DMS53 (cell line): ENCODE results near the gene PLEKHM3.
A peak's percentile ranks its signal among the peaks of the same experiment; 100 is the strongest.

Experiments used
- DNase-seq: peaks from one replicate; lab custom pipeline; 2025; lab: John Stamatoyannopoulos, UW

Gene PLEKHM3

GRCh38 chr2:207993151-207993763, 32.1 kb downstream of the PLEKHM3 start:
- no peak for DNase-seq

GRCh38 chr2:207991944-207992343, 33.4 kb downstream of the PLEKHM3 start:
- DNase-seq: no peak

- no peak for DNase-seq
Observed at GRCh38 chr2:207990784-207991183, 34.5 kb downstream of the PLEKHM3 start.

GRCh38 chr2:207988975-207989374, 36.4 kb downstream of the PLEKHM3 start:
- DNase-seq: no peak

- DNase-seq: no peak
Observed at GRCh38 chr2:207987025-207987716, 38.2 kb downstream of the PLEKHM3 start.

- no peak for DNase-seq
Observed at GRCh38 chr2:207984765-207985480, 40.4 kb downstream of the PLEKHM3 start.

GRCh38 chr2:207983641-207984042, 41.7 kb downstream of the PLEKHM3 start:
- no peak for DNase-seq

GRCh38 chr2:207978177-207978948, 47.0 kb downstream of the PLEKHM3 start:
- no peak for DNase-seq

GRCh38 chr2:207975921-207976320, 49.4 kb downstream of the PLEKHM3 start:
- DNase-seq: no peak

GRCh38 chr2:207974216-207974605, 51.1 kb downstream of the PLEKHM3 start:
- no peak for DNase-seq

- DNase-seq: no peak
Observed at GRCh38 chr2:207970826-207971180, 54.5 kb downstream of the PLEKHM3 start.

- no peak for DNase-seq
Observed at GRCh38 chr2:207970147-207970825, 55.0 kb downstream of the PLEKHM3 start.

GRCh38 chr2:207969249-207969648, 56.1 kb downstream of the PLEKHM3 start:
- DNase-seq: no peak

- peak; percentile 15 for DNase-seq
Observed at GRCh38 chr2:207967121-207967520, 58.2 kb downstream of the PLEKHM3 start.

GRCh38 chr2:207960911-207961310, 64.4 kb downstream of the PLEKHM3 start:
- no peak for DNase-seq

GRCh38 chr2:207960090-207960489, 65.2 kb downstream of the PLEKHM3 start:
- peak; percentile 26 for DNase-seq

- DNase-seq: no peak
Observed at GRCh38 chr2:207956771-207957170, 68.6 kb downstream of the PLEKHM3 start.

- DNase-seq: no peak
Observed at GRCh38 chr2:207955456-207955855, 69.9 kb downstream of the PLEKHM3 start.

GRCh38 chr2:207953354-207953753, 72.0 kb downstream of the PLEKHM3 start:
- no peak for DNase-seq

GRCh38 chr2:207952564-207953345, 72.6 kb downstream of the PLEKHM3 start:
- DNase-seq: no peak
